BE2C (cell line): Measurements from ENCODE around the gene SLC4A1AP.

Source experiments
- DNase-seq: peaks from one replicate; pipeline ENCODE4 v3.0.0-alpha.2; 2020
- H3K27me3 ChIP-seq: fragments of 250-450 bp; sonication (Bioruptor Pico); 2 replicates; pipeline ENCODE4 v1.5.1; 2020; ENCODE audit warnings: mild to moderate bottlenecking
- H3K36me3 ChIP-seq: fragments of 250-450 bp; sonication (Bioruptor Pico); 2 replicates; pipeline ENCODE4 v1.5.1; 2020; ENCODE audit warnings: mild to moderate bottlenecking
- H3K4me1 ChIP-seq: fragments of 250-450 bp; sonication (Bioruptor Pico); 2 replicates; pipeline ENCODE4 v1.5.1; 2020
- H3K4me3 ChIP-seq: 2 replicates; pipeline ENCODE4 v1.5.1; 2011; ENCODE audit warnings: low read depth, low read length
- H3K9me3 ChIP-seq: fragments of 250-450 bp; sonication (Bioruptor Pico); 2 replicates; pipeline ENCODE4 v1.5.1; 2020
- CTCF ChIP-seq: IDR thresholded peaks from 2 replicates; pipeline ENCODE4 v1.5.1; 2012; ENCODE audit warnings: mild to moderate bottlenecking, low read depth, low read length

The SLC4A1AP gene

DNA sequence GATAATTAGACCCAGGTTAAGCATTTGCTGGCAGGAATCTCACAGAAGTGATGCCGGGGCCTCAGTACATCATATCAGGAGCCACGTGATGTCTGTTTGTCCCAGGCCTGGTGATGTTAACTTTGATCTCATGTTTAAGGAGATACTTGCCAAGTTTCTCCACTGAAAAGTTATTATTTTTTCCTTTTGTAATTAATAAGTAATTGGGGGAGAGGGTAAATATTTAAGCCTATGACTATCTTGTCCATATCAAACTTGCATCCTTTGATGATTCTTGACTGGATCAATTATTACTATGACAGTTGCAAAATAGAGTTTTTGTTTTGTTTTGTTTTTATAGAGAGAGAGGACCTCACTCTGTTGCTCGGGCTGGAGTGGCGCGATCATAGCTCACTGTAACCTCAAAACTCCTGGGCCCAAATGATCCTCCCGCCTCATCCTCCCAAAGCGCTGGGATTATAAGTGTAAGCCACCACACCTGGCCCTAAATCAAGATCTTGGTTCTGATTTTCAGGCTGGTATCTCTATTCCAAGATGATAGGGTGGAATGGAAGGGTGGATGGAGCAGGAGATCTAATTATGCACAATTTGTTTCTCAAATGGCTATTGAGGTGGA, 46.4 kb downstream of the SLC4A1AP start:
- Histone ChIP-seq H3K4me1 (peaks cover 15% of the 10 kb centered on the region), H3K27me3 (no peaks in the 10 kb centered on the region), H3K36me3 (no peaks in the 10 kb centered on the region), H3K4me3 (no peak overlapping the region), H3K9me3 (no peaks in the 10 kb centered on the region)
- TF ChIP-seq CTCF = no peak
- DNase-seq = no peak

GRCh38 chr2:27710640-27711430, 47.1 kb downstream of the SLC4A1AP start:
- no peak for TF ChIP-seq CTCF
- no peak overlapping the region for H3K4me3 ChIP-seq
- H3K27me3 ChIP-seq = no peaks in the 10 kb centered on the region
- H3K4me1 ChIP-seq = peaks cover 15% of the 10 kb centered on the region
- DNase-seq = no peak
- H3K36me3 ChIP-seq = no peaks in the 10 kb centered on the region
- no peaks in the 10 kb centered on the region for H3K9me3 ChIP-seq

- no peaks in the 10 kb centered on the region for H3K9me3 ChIP-seq
- H3K27me3 ChIP-seq = no peaks in the 10 kb centered on the region
- no peak for TF ChIP-seq CTCF
- H3K4me1 ChIP-seq = peaks cover 22% of the 10 kb centered on the region
- no peak overlapping the region for H3K4me3 ChIP-seq
- DNase-seq = no peak
- H3K36me3 ChIP-seq = no peaks in the 10 kb centered on the region
Measured at GRCh38 chr2:27711804-27712203, 48.1 kb downstream of the SLC4A1AP start.

DNA sequence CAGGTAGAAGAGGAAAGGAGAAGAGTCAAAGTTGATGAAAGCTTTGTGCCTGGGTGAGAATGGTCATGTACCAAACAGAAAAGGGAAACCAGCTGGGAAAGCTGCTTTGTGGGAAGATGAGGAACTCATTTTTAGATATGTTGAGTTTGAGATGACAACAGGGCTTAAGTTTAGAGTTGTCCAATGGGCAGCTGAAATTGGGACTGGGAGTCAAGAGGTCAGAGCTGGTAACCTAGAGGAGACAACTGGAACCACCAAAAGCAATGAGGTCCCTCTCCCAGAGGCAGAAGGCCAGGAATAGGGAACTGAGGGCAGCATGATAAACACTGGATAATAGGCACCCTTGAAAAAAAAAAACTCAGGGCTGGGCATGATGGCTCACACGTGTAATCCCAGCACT, 48.8 kb downstream of the SLC4A1AP start:
- TF ChIP-seq CTCF = no peak
- Histone ChIP-seq H3K4me3 (no peak overlapping the region), H3K27me3 (no peaks in the 10 kb centered on the region), H3K36me3 (no peaks in the 10 kb centered on the region), H3K9me3 (no peaks in the 10 kb centered on the region), H3K4me1 (peaks cover 26% of the 10 kb centered on the region)
- no peak for DNase-seq

GRCh38 chr2:27713201-27713600, 49.5 kb downstream of the SLC4A1AP start:
- no peak for TF ChIP-seq CTCF
- H3K27me3 ChIP-seq = no peaks in the 10 kb centered on the region
- DNase-seq = no peak
- peaks cover 27% of the 10 kb centered on the region for H3K4me1 ChIP-seq
- H3K4me3 ChIP-seq = no peak overlapping the region
- H3K36me3 ChIP-seq = no peaks in the 10 kb centered on the region
- H3K9me3 ChIP-seq = no peaks in the 10 kb centered on the region

DNA sequence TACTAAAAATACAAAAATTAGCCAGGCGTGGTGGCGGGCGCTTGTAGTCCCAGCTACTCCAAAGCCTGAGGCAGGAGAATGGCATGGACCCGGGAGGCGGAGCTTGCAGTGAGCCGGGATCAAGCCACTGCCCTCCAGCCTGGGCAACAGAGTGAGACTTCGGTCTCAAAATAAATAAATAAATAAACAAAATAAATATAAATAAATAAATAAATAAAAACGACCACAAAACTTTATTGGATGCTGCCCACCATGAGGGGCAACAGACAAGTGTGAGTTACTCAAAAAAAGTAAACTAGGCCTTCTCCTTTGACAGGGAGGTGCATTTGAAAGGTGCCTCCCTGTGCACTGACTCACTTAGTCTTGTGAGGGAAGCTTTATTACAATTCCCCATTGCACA, 50.4 kb downstream of the SLC4A1AP start:
- Histone ChIP-seq H3K36me3 (no peaks in the 10 kb centered on the region), H3K4me1 (peaks cover 27% of the 10 kb centered on the region), H3K4me3 (no peak overlapping the region), H3K9me3 (no peaks in the 10 kb centered on the region), H3K27me3 (no peaks in the 10 kb centered on the region)
- DNase-seq = no peak
- no peak for TF ChIP-seq CTCF
